GM19324 (cell line): ENCODE data around the gene CFAP74.

ENCODE experiments used
- ATAC-seq: cut with Tn5 transposase; IDR thresholded peaks from one replicate; pipeline ENCODE4 v1.9.1; 2021; ENCODE audit warnings: mild to moderate bottlenecking, moderate library complexity; ENCODE audit not compliant: unreplicated experiment, low FRiP score

Gene CFAP74

GRCh38 chr1:2042830-2043773 is 39.5 kb upstream of the CFAP74 start:
- ATAC-seq: no peak

DNA sequence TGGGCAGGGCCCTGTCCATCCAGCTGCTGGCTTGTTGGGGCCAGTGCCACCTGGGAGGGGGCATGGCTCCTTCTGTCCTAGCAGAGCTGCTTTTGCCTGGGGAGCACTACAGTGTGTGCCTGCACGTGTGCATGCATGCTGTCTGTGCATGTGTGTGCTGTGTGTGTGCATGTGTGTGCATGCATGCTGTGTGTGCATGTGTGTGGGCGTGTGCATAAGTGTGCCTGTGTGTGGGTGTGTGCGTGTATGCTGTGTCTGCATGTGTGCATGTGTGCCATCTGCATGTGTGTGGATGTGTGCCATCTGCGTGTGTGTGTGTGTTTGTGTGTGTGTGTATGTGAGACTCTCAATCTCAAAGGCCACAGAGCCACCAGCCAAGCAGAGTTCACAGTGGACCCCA is 38.3 kb upstream of the CFAP74 start:
- no peak for ATAC-seq

- no peak for ATAC-seq
These were observed 37.7 kb upstream of the CFAP74 start for GRCh38 chr1:2041305-2041704.

- no peak for ATAC-seq
These were observed 35.7 kb upstream of the CFAP74 start for GRCh38 chr1:2039251-2039650.

DNA sequence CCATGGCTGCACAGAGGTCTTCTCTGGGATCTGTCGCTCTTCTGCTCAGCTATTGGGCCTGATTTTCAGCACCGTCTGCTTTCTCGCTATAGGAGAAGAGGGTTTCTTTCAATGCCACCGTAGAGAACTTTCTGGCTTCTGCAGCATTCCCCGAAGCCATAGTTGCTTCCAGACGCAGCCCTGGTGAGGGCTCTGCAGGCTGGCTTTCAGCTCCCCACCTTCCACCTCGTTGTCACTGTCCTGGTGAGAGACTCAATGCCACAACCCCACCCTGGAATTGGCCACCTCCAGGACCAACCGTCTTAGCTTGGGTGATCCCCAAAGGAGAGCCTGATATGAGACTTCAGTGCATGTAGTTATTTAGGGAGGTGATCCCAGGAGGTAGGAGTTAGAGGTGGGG is 34.6 kb upstream of the CFAP74 start:
- ATAC-seq: no peak

DNA sequence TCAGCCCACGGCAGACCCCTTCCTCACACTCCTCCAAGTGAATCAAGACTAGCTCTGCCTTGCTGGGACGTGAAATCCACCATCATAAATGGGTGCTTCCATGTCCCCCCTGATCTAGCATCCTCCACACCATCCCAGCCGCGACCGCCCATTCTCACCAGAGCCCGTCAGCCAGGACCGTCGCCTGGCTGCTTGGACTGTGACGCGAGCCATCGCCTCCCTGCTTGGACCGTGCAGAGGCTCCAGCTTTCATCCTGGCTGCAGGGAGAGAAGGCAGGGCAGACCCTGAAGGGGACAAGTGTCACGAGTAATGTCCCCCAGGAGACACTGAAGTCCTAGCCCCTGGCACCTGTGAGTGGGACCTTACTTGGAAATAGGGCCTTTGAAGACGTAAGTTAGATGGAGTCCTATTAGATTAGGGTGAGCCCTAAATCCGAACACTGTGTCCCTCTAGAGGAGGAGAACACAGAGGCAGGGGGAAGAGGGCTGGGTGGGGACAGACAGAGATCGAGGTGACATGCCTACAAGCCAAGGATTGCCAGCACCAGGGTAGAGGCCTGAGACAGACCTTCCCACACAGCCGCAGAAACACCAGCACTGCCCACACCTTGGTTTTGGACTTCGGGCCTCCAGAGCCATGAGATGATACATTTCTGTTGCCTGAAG is 33.9 kb upstream of the CFAP74 start:
- no peak for ATAC-seq

- no peak for ATAC-seq
These were observed 32.7 kb upstream of the CFAP74 start for GRCh38 chr1:2036287-2036686.

- ATAC-seq: no peak
These were observed 29.6 kb upstream of the CFAP74 start for GRCh38 chr1:2033165-2033564.

DNA sequence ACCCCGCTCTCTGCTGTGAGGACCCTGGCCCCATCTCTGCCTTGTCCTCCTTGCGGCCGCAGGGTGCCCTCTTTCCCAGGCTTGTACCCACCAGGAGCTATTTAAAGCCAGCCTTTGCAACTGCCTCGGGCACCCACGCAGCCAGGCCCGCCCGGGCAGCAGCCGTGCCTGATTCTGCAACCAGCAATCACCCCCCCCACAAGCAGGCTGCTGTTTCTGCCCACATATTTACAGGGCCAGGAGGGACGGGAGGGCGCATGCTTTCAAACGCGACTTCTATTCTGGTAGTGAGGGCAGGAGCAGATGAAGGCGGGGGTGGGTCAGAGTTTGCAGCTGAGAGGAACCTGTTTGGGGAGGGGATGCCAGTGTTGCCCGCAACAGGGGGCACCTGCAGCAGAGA is 29.2 kb upstream of the CFAP74 start:
- no peak for ATAC-seq

DNA sequence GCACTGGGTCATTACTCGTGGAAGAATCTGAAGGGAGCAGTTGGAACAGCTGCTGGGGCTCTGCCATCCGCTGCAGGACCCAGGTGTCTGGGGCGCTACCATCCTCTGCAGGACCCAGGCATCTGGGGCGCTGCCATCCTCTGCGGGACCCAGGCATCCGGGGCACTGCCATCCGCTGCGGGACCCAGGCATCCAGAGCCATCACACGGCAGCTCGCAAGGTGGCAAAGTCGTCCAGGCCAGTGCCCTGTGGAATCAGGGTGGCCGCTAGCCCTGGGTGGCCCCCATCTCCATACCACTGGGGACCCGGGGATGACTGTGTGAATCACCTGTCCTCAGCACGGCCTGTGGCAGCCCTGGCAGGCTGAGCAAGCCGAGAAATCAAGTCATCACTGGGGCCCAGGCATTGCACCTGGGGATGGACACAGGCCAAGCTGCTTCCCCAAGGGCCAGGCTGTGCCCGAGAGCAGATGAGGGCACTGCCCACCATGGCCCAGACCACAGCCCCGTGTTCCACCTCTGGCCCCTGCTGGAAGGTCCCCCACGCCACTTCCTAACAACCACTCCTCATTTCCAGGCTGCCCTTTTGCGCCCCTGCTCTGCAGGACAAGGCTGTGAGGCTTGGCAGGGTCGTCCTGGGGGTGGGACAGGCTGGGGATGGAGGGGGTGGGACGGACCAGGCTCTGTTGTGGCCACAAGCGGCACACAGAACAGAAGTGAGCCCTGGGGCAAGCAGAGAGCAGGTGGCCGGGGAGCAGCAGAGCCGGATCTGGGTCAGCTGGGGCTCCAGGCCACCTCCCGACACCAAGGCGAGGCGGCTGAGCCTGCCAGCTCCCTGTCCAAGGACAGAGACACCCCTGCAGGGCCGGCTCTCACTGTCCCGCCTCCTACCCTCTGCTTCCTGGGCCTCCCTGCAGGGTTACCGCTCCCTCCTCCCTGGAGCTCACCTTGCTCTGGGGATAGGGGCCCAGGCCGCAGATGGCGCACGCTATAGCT is 28.3 kb upstream of the CFAP74 start:
- ATAC-seq: no peak

DNA sequence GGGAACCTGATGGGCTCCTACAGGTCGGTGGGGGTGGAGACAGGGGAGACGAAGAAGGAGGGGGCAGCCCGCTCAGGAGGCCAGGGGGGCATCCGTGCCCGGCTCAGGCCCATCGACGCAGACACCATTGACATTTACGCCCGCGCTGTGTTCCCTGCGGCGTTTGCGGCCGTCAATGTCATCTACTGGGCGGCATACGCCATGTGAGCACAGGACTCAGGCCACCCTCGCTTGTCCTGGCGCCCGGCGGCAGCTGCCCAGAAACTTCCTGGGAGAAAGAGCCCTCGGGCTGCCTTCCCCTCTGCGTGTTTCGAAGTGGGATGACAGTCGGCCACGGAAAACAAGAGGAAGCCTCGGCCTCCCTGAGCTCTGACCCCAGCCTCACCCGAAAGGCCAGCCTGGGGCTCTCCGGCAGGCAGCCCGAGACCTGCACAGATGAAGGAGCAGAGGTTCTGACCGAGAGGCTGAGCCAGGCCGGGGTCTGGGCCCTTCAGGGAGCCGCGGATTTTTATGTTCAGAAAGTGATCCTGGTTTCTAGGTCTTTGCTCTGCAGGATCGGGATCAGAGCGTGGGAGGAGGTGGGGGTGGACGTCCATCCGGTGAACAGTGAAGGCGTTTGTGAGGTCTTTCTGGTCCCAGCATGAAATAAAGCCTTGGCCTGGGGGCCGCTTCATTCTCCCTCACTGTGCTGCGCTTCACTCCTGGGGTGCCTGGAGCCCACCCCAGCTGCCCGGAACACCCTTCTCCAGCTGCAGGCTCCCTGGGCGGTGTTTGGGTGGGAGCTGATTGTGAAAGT is 26.7 kb upstream of the CFAP74 start:
- no peak for ATAC-seq

- no peak for ATAC-seq
These were observed 26.0 kb upstream of the CFAP74 start for GRCh38 chr1:2029561-2029960.

- no peak for ATAC-seq
These were observed 25.4 kb upstream of the CFAP74 start for GRCh38 chr1:2028870-2029560.

GRCh38 chr1:2027961-2028583 is 24.5 kb upstream of the CFAP74 start:
- no peak for ATAC-seq

DNA sequence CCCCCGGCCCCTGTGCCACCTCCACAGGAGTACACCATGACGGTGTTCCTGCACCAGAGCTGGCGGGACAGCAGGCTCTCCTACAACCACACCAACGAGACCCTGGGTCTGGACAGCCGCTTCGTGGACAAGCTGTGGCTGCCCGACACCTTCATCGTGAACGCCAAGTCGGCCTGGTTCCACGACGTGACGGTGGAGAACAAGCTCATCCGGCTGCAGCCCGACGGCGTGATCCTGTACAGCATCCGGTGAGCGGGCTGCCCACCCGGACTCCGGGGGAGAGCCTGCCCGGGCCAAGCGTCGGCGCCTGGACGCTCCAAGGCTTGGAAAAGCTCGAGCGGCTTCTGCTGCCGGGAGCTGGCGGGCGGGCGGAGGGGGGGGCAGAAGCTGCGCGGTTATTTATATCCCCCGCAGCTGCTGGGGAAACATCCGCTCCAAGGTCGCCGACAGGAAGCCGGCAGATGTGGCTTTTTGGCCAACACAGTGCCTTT is 21.9 kb upstream of the CFAP74 start:
- no peak for ATAC-seq

GRCh38 chr1:2024887-2025286 is 21.3 kb upstream of the CFAP74 start:
- ATAC-seq: no peak

DNA sequence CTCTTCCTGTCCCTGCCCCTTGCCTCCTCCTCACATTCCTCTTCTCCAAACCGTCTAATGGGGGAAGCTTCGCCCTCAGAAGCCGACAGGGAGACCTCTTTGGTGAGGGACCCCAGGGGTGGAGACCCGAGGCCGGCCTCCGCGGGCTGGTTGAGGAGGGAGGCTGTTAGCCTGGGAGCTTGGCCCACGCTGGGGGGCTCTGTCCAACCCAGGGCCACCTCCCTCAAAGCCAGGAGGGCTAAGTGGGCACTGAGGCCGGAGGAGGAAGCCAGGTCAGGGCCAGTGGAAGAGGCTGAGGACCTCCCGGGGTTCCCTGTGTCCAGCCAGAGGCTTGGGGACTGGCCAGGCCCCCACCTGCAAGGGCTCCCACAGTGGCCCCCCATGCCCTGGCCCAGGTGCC is 20.9 kb upstream of the CFAP74 start:
- no peak for ATAC-seq

- no peak for ATAC-seq
These were observed 19.6 kb upstream of the CFAP74 start for GRCh38 chr1:2023187-2023586.
